Lower leg skin (tissue), 3 donors: ENCODE results near the gene EMSY.

ENCODE experiments used
- CTCF ChIP-seq, 3 donors: fragments of 450-650 bp; IDR thresholded peaks; one replicate each; pipeline ENCODE4 v1.5.1; 2016; ENCODE audit warnings: antibody characterized with exemption in 3 of 3, mild to moderate bottlenecking in 3 of 3, moderate library complexity in 2 of 3
- POLR2A ChIP-seq, 2 donors: fragments of 450-650 bp; IDR thresholded peaks; one replicate each; pipeline ENCODE4 v1.6.1; 2016 to 2017; ENCODE audit warnings: antibody characterized with exemption in 2 of 2, mild to moderate bottlenecking in 1 of 2, moderate library complexity in 1 of 2

- TF ChIP-seq CTCF (IDR thresholded peaks at IDR 0.05), result no peak
- TF ChIP-seq POLR2A (IDR thresholded peaks at IDR 0.05), result no peak
These were observed 133.3 kb downstream of the EMSY start for GRCh38 chr11:76577921-76578653.
